GM23338 (cell line): ENCODE measurements around the gene LSM3. TPM values are rescaled to one million over a fixed set of nuclear protein-coding genes. Genes with fewer than 3 reads are reported as not detected.

Source experiments
- ATAC-seq: fragments of 200-7000 bp; cut with Tn5 transposase; 3 replicates; pipeline ENCODE4 v1.9.1; 2020
- DNase-seq: peaks from one replicate; pipeline ENCODE4 v3.0.0-alpha.2; 2015; ENCODE audit warnings: low spot score
- H2AFZ ChIP-seq: fragments of 200-600 bp; sonication (generic); 2 replicates; pipeline ENCODE4 v1.8.0; 2016; ENCODE audit warnings: antibody characterized with exemption, mild to moderate bottlenecking, moderate library complexity
- H3F3A ChIP-seq: fragments of 200-600 bp; sonication (generic); replicated peaks from 2 replicates; pipeline ENCODE4 v1.8.0; 2017; ENCODE audit warnings: antibody characterized with exemption, mixed run types, low read depth
- H3K27ac ChIP-seq: fragments of 200-600 bp; sonication (generic); 2 replicates; pipeline ENCODE4 v1.6.1; 2016; ENCODE audit warnings: low read depth
- H3K27me3 ChIP-seq: fragments of 200-600 bp; sonication (generic); 2 replicates; pipeline ENCODE4 v1.8.0; 2016; ENCODE audit warnings: mild to moderate bottlenecking, mixed run types, moderate library complexity; ENCODE audit not compliant: insufficient read depth
- H3K36me3 ChIP-seq: fragments of 200-600 bp; sonication (generic); 2 replicates; pipeline ENCODE4 v1.8.0; 2016; ENCODE audit warnings: mild to moderate bottlenecking; ENCODE audit not compliant: insufficient read depth
- H3K4me1 ChIP-seq: fragments of 200-600 bp; sonication (generic); 2 replicates; pipeline ENCODE4 v1.8.0; 2016; ENCODE audit warnings: mild to moderate bottlenecking, moderate library complexity; ENCODE audit not compliant: insufficient read depth
- H3K4me2 ChIP-seq: fragments of 200-600 bp; sonication (generic); 2 replicates; pipeline ENCODE4 v1.7.1; 2017; ENCODE audit warnings: mixed run types
- H3K4me3 ChIP-seq: fragments of 200-600 bp; sonication (generic); 2 replicates; pipeline ENCODE4 v1.6.1; 2016; ENCODE audit warnings: mixed run types
- H3K79me2 ChIP-seq: fragments of 200-600 bp; sonication (generic); replicated peaks from 2 replicates; pipeline ENCODE4 v1.8.0; 2017; ENCODE audit warnings: mild to moderate bottlenecking; ENCODE audit not compliant: insufficient read depth
- H3K9me2 ChIP-seq: fragments of 200-600 bp; sonication (generic); 2 replicates; pipeline ENCODE4 v1.8.0; 2017; ENCODE audit not compliant: insufficient read depth
- H4K20me1 ChIP-seq: fragments of 200-600 bp; sonication (generic); replicated peaks from 2 replicates; pipeline ENCODE4 v1.8.0; 2017; ENCODE audit warnings: mild to moderate bottlenecking; ENCODE audit not compliant: insufficient read depth
- H3K27ac Mint-ChIP-seq: 2 replicates; pipeline ENCODE4 v1.8.0; 2020; ENCODE audit warnings: inconsistent platforms, mild to moderate bottlenecking, moderate library complexity, mixed read lengths
- H3K27me3 Mint-ChIP-seq: 3 replicates; pipeline ENCODE4 v1.8.0; 2022; ENCODE audit warnings: low read depth, mild to moderate bottlenecking, moderate library complexity, mixed read lengths, inconsistent platforms; ENCODE audit not compliant: insufficient read depth, poor library complexity
- H3K36me3 Mint-ChIP-seq: 3 replicates; pipeline ENCODE4 v1.8.0; 2021; ENCODE audit warnings: low read depth, mild to moderate bottlenecking, inconsistent platforms, moderate library complexity, mixed read lengths
- H3K4me1 Mint-ChIP-seq: 3 replicates; pipeline ENCODE4 v1.8.0; 2020; ENCODE audit warnings: mild to moderate bottlenecking, inconsistent platforms, mixed read lengths
- H3K4me3 Mint-ChIP-seq: 3 replicates; pipeline ENCODE4 v1.8.0; 2021; ENCODE audit warnings: moderate library complexity, mild to moderate bottlenecking, inconsistent platforms, mixed read lengths
- H3K9me3 Mint-ChIP-seq: 3 replicates; pipeline ENCODE4 v1.8.0; 2020; ENCODE audit warnings: moderate library complexity, mild to moderate bottlenecking, inconsistent platforms, mixed read lengths
- ETS1 ChIP-seq: IDR thresholded peaks from 2 replicates; pipeline ENCODE4 v1.6.1; 2016; ENCODE audit warnings: antibody characterized with exemption
- EZH2 ChIP-seq: fragments of 200-600 bp; sonication (generic); IDR thresholded peaks from one replicate; pipeline ENCODE4 v1.8.0; 2017; ENCODE audit warnings: antibody characterized with exemption, mild to moderate bottlenecking, low read depth; ENCODE audit not compliant: unreplicated experiment
- EZH2phosphoT487 ChIP-seq: fragments of 200-600 bp; sonication (generic); IDR thresholded peaks from one replicate; pipeline ENCODE4 v1.8.1; 2018; ENCODE audit warnings: antibody characterized with exemption; ENCODE audit not compliant: unreplicated experiment
- JUNB ChIP-seq: IDR thresholded peaks from one replicate; pipeline ENCODE4 v1.6.1; 2016; ENCODE audit warnings: antibody characterized with exemption; ENCODE audit not compliant: unreplicated experiment
- NANOG ChIP-seq: IDR thresholded peaks from 2 replicates; pipeline ENCODE4 v1.6.1; 2016; ENCODE audit warnings: antibody characterized with exemption, borderline replicate concordance
- POLR2AphosphoS5 ChIP-seq: IDR thresholded peaks from 2 replicates; pipeline ENCODE4 v1.6.1; 2016; ENCODE audit warnings: antibody characterized with exemption, low read depth
- STAT1 ChIP-seq: IDR thresholded peaks from one replicate; pipeline ENCODE4 v1.6.1; 2016; ENCODE audit warnings: antibody characterized with exemption; ENCODE audit not compliant: unreplicated experiment
- ZNF331 ChIP-seq: fragments of 250-450 bp; sonication (Bioruptor Pico); IDR thresholded peaks from 2 replicates; pipeline ENCODE4 v1.5.0; 2020; ENCODE audit warnings: low read depth, mild to moderate bottlenecking, moderate library complexity
- ZNF462 ChIP-seq: fragments of 250-450 bp; sonication (Bioruptor Pico); IDR thresholded peaks from 2 replicates; pipeline ENCODE4 v1.5.0; 2020; ENCODE audit warnings: mild to moderate bottlenecking, moderate library complexity
- polyA plus RNA-seq: library from polyadenylated mRNA; unstranded; fragments of >200 nt; fragmentation: Nextera tagmentation; extraction: Ambion mirVana; gene quantifications from 2 replicates; pipeline ENCODE4 v1.2.1, GENCODE V29; 2016
- total RNA-seq: library from RNA; depleted of rRNA; stranded (reverse); fragments of >200 nt; shearing (Covaris generic); gene quantifications from 2 replicates; pipeline ENCODE4 v1.2.3, GENCODE V29; 2014
- TF ChIP-seq, protein P1 (sequence below): IDR thresholded peaks from one replicate; pipeline ENCODE4 v1.6.1; 2018; ENCODE audit warnings: antibody characterized with exemption; ENCODE audit not compliant: unreplicated experiment

Gene LSM3
- total and polyA plus RNA-seq, 2 experiments from 2014 or later: 20.1 to 71.5 TPM

- no peak for TF ChIP-seq ZNF462 (CRISPR knock-in tag)
- TF ChIP-seq STAT1: no peak
Measured at GRCh38 chr3:14240366-14240765, 61.7 kb downstream of the LSM3 start (continued).

DNA sequence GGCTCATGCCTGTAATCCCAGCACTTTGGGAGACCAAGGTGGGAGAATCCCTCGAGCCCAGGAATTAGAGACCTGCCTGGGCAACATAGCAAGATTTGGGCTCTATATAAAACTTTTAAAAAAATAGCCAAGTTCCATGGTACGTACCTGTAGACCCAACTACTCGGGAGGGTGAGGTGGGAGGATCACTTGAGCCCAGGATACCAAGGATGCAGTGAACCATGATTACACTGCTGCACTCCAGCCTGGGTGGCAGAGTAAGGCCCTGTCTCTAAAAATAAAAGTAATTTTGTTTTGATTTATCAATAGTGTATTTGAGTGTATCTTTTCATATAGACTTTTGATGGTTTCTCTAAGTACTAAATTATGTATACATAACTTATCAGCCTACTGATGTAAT lies 63.1 kb downstream of the LSM3 start:
- Mint-ChIP-seq H3K9me3 (no peaks in the 10 kb centered on the region), H3K27me3 (peaks cover 6% of the 10 kb centered on the region), H3K4me3 (no peak overlapping the region), H3K36me3 (no peaks in the 10 kb centered on the region; the same call in 2 of the 3 replicates), H3K4me1 (no peaks in the 10 kb centered on the region), H3K27ac (no peak overlapping the region)
- Histone ChIP-seq H3K4me2 (no peak overlapping the region), H3K36me3 (no peaks in the 10 kb centered on the region), H3F3A (no peaks in the 10 kb centered on the region), H3K27ac (no peak overlapping the region), H4K20me1 (no peaks in the 10 kb centered on the region), H2AFZ (no peak overlapping the region), H3K27me3 (no peaks in the 10 kb centered on the region), H3K4me1 (no peaks in the 10 kb centered on the region), H3K9me2 (0 out of 2 replicates have a peak, but pooled peaks cover 3% of the 10 kb centered on the region), H3K4me3 (no peak overlapping the region), H3K79me2 (no peaks in the 10 kb centered on the region)
- TF ChIP-seq ETS1 (no peak), ZNF331 (CRISPR knock-in tag) (no peak), STAT1 (no peak), EZH2 (no peak), POLR2AphosphoS5 (no peak), NANOG (no peak), EZH2phosphoT487 (no peak), JUNB (no peak)
- TF ChIP-seq, protein P1, sequence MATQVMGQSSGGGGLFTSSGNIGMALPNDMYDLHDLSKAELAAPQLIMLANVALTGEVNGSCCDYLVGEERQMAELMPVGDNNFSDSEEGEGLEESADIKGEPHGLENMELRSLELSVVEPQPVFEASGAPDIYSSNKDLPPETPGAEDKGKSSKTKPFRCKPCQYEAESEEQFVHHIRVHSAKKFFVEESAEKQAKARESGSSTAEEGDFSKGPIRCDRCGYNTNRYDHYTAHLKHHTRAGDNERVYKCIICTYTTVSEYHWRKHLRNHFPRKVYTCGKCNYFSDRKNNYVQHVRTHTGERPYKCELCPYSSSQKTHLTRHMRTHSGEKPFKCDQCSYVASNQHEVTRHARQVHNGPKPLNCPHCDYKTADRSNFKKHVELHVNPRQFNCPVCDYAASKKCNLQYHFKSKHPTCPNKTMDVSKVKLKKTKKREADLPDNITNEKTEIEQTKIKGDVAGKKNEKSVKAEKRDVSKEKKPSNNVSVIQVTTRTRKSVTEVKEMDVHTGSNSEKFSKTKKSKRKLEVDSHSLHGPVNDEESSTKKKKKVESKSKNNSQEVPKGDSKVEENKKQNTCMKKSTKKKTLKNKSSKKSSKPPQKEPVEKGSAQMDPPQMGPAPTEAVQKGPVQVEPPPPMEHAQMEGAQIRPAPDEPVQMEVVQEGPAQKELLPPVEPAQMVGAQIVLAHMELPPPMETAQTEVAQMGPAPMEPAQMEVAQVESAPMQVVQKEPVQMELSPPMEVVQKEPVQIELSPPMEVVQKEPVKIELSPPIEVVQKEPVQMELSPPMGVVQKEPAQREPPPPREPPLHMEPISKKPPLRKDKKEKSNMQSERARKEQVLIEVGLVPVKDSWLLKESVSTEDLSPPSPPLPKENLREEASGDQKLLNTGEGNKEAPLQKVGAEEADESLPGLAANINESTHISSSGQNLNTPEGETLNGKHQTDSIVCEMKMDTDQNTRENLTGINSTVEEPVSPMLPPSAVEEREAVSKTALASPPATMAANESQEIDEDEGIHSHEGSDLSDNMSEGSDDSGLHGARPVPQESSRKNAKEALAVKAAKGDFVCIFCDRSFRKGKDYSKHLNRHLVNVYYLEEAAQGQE: no peak
- ATAC-seq: no peak
- DNase-seq: no peak
